Lung (tissue), 12 donors: Measurements from ENCODE around the gene RBPMS2. TPM values are rescaled to one million over a fixed set of nuclear protein-coding genes. Genes with fewer than 3 reads are reported as not detected.

Source experiments
- ATAC-seq: fragments of 200-7000 bp; cut with Tn5 transposase; one replicate; pipeline ENCODE4 v1.9.1; 2020; ENCODE audit warnings: moderate number of reproducible peaks; ENCODE audit not compliant: insufficient read depth, low FRiP score
- DNase-seq, 3 donors: peaks; one replicate each; pipeline ENCODE4 v3.0.0-alpha.2; 2013 to 2017
- H3K27ac ChIP-seq, 2 donors: one replicate each; pipeline ENCODE4 v1.5.1; 2013; ENCODE audit warnings: mild to moderate bottlenecking in 2 of 2, moderate library complexity in 2 of 2, control low read depth in 1 of 2, inconsistent platforms in 1 of 2, low read depth in 1 of 2, low read length in 1 of 2
- H3K27me3 ChIP-seq, 3 donors: one replicate each; pipeline ENCODE4 v1.5.1; 2013; ENCODE audit warnings: low read length in 2 of 3; ENCODE audit not compliant: control insufficient read depth in 3 of 3, insufficient read depth in 3 of 3
- H3K36me3 ChIP-seq, 4 donors: one replicate each; pipeline ENCODE4 v1.5.1; 2013; ENCODE audit warnings: low read length in 4 of 4, mild to moderate bottlenecking in 1 of 4, moderate library complexity in 1 of 4; ENCODE audit not compliant: control insufficient read depth in 4 of 4, insufficient read depth in 4 of 4
- H3K4me1 ChIP-seq, 5 donors: one replicate each; pipeline ENCODE4 v1.5.1; 2013; ENCODE audit warnings: low read length in 5 of 5, mild to moderate bottlenecking in 2 of 5, moderate library complexity in 1 of 5; ENCODE audit not compliant: control insufficient read depth in 5 of 5, insufficient read depth in 5 of 5
- H3K4me3 ChIP-seq: one replicate; pipeline ENCODE4 v1.5.1; 2013; ENCODE audit warnings: mild to moderate bottlenecking, control low read depth, moderate library complexity
- H3K9ac ChIP-seq, 2 donors: one replicate each; pipeline ENCODE4 v1.5.1; 2013; ENCODE audit warnings: low read length in 2 of 2, control low read depth in 1 of 2; ENCODE audit not compliant: insufficient read depth in 1 of 2
- H3K9me3 ChIP-seq, 4 donors: one replicate each; pipeline ENCODE4 v1.5.1; 2013; ENCODE audit warnings: low read length in 3 of 4, mild to moderate bottlenecking in 1 of 4, moderate library complexity in 1 of 4; ENCODE audit not compliant: control insufficient read depth in 4 of 4, insufficient read depth in 3 of 4
- WGBS, 2 donors: extraction: QIAGEN DNeasy Blood & Tissue Kit; methylation state at CpG; one replicate each; pipeline ENCODE4 v1.1.7; 2013; 5-methylcytosine and 5-hydroxymethylcytosine counted together
- polyA plus RNA-seq, 2 donors: library from polyadenylated mRNA; stranded (reverse); fragments of 200-250 nt; gene quantifications; one replicate each; pipeline ENCODE4 v1.2.1, GENCODE V29; 2013
- total RNA-seq, 2 donors: library from RNA; depleted of rRNA in 1 of 2; stranded (reverse); fragments of >200 nt in 1 of 2; gene quantifications; one replicate each; pipeline ENCODE4 v1.2.1, GENCODE V29; 2014 to 2021
- TF ChIP-seq, protein P1 (sequence below): IDR thresholded peaks from 2 replicates; pipeline ENCODE4 v1.5.1; 2012; ENCODE audit warnings: mild to moderate bottlenecking; ENCODE audit errors: control extremely low read depth, extremely low read depth
- donor health status: control.
- donor health status: control.
- donor health status: Bipolar disorder and iron deficiency.
- donor health status: healthy.
- donor health status: DM: yes; HTN: yes; CAD: no.

Gene RBPMS2
- total and polyA plus RNA-seq, 4 donors, result 0.68 to 3.9 (median 2.3) TPM

GRCh38 chr15:64730151-64730550 is 45.2 kb downstream of the RBPMS2 start:
- Histone ChIP-seq H3K27ac (no peak overlapping the region), H3K9ac (no peak overlapping the region), H3K27me3 (no peaks in the 10 kb centered on the region), H3K4me3 (no peak overlapping the region), H3K4me1 (peaks cover 0 to 3% (median 0%) of the 10 kb centered on the region in 5 donors), H3K36me3 (no peaks in the 10 kb centered on the region), H3K9me3 (no peaks in the 10 kb centered on the region)
- ATAC-seq (no peak), DNase-seq (no peak)
- 90 to 94% methylated on average over 5 of the region's 5 CpGs for WGBS, 2 donors
- TF ChIP-seq, protein P1, sequence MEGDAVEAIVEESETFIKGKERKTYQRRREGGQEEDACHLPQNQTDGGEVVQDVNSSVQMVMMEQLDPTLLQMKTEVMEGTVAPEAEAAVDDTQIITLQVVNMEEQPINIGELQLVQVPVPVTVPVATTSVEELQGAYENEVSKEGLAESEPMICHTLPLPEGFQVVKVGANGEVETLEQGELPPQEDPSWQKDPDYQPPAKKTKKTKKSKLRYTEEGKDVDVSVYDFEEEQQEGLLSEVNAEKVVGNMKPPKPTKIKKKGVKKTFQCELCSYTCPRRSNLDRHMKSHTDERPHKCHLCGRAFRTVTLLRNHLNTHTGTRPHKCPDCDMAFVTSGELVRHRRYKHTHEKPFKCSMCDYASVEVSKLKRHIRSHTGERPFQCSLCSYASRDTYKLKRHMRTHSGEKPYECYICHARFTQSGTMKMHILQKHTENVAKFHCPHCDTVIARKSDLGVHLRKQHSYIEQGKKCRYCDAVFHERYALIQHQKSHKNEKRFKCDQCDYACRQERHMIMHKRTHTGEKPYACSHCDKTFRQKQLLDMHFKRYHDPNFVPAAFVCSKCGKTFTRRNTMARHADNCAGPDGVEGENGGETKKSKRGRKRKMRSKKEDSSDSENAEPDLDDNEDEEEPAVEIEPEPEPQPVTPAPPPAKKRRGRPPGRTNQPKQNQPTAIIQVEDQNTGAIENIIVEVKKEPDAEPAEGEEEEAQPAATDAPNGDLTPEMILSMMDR, result no peak

- TF ChIP-seq, protein P1, result no peak
- no peak overlapping the region for H3K27ac ChIP-seq
- no peak overlapping the region for H3K9ac ChIP-seq
- H3K27me3 ChIP-seq, result no peaks in the 10 kb centered on the region
- no peaks in the 10 kb centered on the region for H3K9me3 ChIP-seq
- no peak overlapping the region for H3K4me3 ChIP-seq
- H3K36me3 ChIP-seq, result peaks cover 0 to 5% (median 0%) of the 10 kb centered on the region in 4 donors
- ATAC-seq (no peak), DNase-seq (peak in 2 of 3 donors; percentile 19 to 26)
- peaks cover 0 to 10% (median 6%) of the 10 kb centered on the region in 5 donors for H3K4me1 ChIP-seq
- WGBS, 2 donors, result 82 to 83% methylated on average over 3 of the region's 3 CpGs
These were observed 55.2 kb downstream of the RBPMS2 start for GRCh38 chr15:64720188-64720587.

DNA sequence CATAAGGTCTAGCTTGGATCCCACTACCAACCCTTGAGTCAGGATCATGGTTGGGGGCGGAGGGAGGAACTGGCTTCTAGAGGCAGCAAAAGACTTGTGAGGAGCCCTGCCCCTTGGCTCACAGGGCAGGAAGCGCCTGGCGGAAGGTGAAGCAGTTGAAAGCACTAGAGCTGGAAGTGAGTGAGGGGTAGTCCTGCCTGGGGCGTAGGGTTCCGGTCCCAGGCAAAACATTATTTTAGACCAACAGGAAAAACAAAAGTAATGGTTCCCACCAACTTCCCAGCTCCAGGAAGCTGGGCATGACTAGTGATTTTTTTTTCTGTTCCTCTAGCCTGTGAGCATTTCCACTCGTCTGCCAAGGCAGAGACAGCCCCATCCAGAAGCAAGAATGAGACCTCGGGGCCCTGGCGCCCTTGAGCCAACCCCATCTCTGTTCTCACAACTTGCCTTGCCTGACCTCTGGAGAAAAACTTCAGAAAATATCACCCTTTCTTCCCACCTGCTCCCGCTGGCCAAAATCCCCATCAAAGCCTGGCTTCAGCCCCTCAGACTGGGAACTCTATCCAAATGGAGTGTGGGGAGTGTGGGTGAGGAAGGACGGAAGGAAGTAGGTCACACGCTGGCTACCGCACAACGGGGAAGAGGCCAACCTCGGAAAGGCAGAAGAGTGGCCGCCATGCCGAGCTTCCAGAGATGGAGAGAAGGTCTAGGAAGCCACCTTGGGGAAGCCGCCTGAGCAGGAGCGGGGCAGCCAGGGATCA is 57.5 kb downstream of the RBPMS2 start:
- no peak overlapping the region for H3K4me3 ChIP-seq
- 40 to 49% methylated on average over 18 of the region's 18 CpGs for WGBS, 2 donors
- H3K9ac ChIP-seq, result no peak overlapping the region
- H3K36me3 ChIP-seq, result peaks cover 0 to 5% (median 0%) of the 10 kb centered on the region in 4 donors
- ATAC-seq (no peak), DNase-seq (no peak)
- no peaks in the 10 kb centered on the region for H3K27me3 ChIP-seq
- no peaks in the 10 kb centered on the region for H3K9me3 ChIP-seq
- TF ChIP-seq, protein P1, result no peak
- peaks cover 0 to 10% (median 6%) of the 10 kb centered on the region in 5 donors for H3K4me1 ChIP-seq
- peak overlapping the region; percentile 63 to 82 for H3K27ac ChIP-seq
